Astrocyte (in vitro differentiated cells and primary cell): ENCODE data around the gene GLB1L2.

Source experiments
- EZH2 ChIP-seq: IDR thresholded peaks from 2 replicates; pipeline ENCODE4 v1.6.1; 2012; ENCODE audit warnings: mild to moderate bottlenecking, low read length, inconsistent platforms; ENCODE audit not compliant: insufficient read depth
- TF ChIP-seq, protein P1 (sequence below): IDR thresholded peaks from 2 replicates; pipeline ENCODE4 v1.5.1; 2011; ENCODE audit warnings: low read depth, mild to moderate bottlenecking, inconsistent platforms, low read length, moderate library complexity; ENCODE audit not compliant: insufficient read depth

DNA sequence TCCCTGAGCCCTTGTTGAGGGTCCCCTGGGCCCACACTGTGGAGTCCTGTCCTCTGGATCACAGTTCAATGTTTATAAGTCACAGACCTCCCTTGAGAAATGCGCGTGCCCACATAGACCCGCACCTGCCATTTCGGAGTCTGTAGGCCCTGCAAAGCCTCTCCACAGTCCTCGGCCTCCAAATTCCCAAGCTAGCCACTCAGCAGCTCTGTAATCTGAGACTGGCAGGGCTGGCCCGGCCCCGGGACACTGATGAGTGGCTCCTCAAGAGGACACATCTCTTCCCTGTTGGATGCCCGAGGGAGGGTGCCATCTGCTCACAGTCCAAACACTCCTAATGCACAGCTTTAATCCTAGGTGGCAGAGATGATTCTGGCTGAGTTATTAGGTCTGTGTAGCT, 41.2 kb downstream of the GLB1L2 start:
- TF ChIP-seq, protein P1, sequence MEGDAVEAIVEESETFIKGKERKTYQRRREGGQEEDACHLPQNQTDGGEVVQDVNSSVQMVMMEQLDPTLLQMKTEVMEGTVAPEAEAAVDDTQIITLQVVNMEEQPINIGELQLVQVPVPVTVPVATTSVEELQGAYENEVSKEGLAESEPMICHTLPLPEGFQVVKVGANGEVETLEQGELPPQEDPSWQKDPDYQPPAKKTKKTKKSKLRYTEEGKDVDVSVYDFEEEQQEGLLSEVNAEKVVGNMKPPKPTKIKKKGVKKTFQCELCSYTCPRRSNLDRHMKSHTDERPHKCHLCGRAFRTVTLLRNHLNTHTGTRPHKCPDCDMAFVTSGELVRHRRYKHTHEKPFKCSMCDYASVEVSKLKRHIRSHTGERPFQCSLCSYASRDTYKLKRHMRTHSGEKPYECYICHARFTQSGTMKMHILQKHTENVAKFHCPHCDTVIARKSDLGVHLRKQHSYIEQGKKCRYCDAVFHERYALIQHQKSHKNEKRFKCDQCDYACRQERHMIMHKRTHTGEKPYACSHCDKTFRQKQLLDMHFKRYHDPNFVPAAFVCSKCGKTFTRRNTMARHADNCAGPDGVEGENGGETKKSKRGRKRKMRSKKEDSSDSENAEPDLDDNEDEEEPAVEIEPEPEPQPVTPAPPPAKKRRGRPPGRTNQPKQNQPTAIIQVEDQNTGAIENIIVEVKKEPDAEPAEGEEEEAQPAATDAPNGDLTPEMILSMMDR: no peak
- TF ChIP-seq EZH2: no peak
